K562 (cell line): Measurements from ENCODE around the gene UNC79. TPM values are rescaled to one million over a fixed set of nuclear protein-coding genes. Genes with fewer than 3 reads are reported as not detected.

Source experiments
- ATAC-seq: fragments of 200-7000 bp; cut with Tn5 transposase; 3 replicates; pipeline ENCODE4 v1.9.1; 2020; ENCODE audit warnings: moderate library complexity
- BruUV-seq: library from RNA; stranded (reverse); fragments of 400-500 nt; replicated peaks from 2 replicates; lab custom pipeline; 2021; lab: Mats Ljungman, UMichigan
- CTCF ChIA-PET: fragments of 300-600 bp; formaldehyde crosslinking; extraction: SDS; loops from one replicate; lab custom pipeline; 2021; ENCODE audit warnings: low intra/inter-chr PET ratio; lab: Yijun Ruan, JAX
- POLR2A ChIA-PET: fragments of 300-600, 350-650 bp; sonication (Branson Sonifier 250); formaldehyde crosslinking; extraction: SDS; loops from one replicate; lab custom pipeline; 2021; ENCODE audit warnings: antibody characterized with exemption, inconsistent platforms; lab: Yijun Ruan, JAX
- DNase-seq, 4 experiments: peaks; one replicate each; pipeline versions ENCODE4 v3.0.0 to v3.0.0-alpha.2; 2011 to 2018; ENCODE audit warnings: low spot score in 3 of 4, mixed read lengths in 3 of 4; ENCODE audit errors: extremely low read depth in 1 of 4
- FAIRE-seq: peaks from 2 replicates; lab custom pipeline; 2011; peaks lifted over from hg19 to GRCh38; lab: Jason Lieb, UNC
- H2AFZ ChIP-seq: 2 replicates; pipeline ENCODE4 v1.6.0; 2011; ENCODE audit warnings: low read depth, low read length, control low read depth, inconsistent platforms
- H3K27ac ChIP-seq: fragments of 200-600 bp; 3 replicates; pipeline ENCODE4 v1.8.0; 2011; ENCODE audit warnings: low read depth, mild to moderate bottlenecking, control low read depth, inconsistent platforms, low read length, moderate library complexity, mixed read lengths; ENCODE audit errors: extremely low read depth
- H3K27me3 ChIP-seq, 2 experiments: fragments of 300-600 bp in 1 of 2; 2 replicates in 1 of 2; 3 replicates in 1 of 2; pipeline versions ENCODE4 v1.6.0 to v1.8.0; 2011; ENCODE audit warnings: inconsistent platforms in 2 of 2, low read length in 2 of 2, mild to moderate bottlenecking in 1 of 2, mixed read lengths in 1 of 2, moderate library complexity in 1 of 2; ENCODE audit not compliant: control insufficient read depth in 2 of 2, insufficient read depth in 2 of 2
- H3K36me3 ChIP-seq: fragments of 300-600 bp; 3 replicates; pipeline ENCODE4 v1.8.0; 2011; ENCODE audit warnings: mild to moderate bottlenecking, low read length, inconsistent platforms; ENCODE audit not compliant: control insufficient read depth, insufficient read depth
- H3K4me1 ChIP-seq, 2 experiments: fragments of 200-600 bp in 1 of 2; replicated peaks in 1 of 2; 2 replicates in 1 of 2; 3 replicates in 1 of 2; pipeline versions ENCODE4 v1.5.1 to v1.8.0; 2011; ENCODE audit warnings: inconsistent platforms in 2 of 2, low read length in 2 of 2, mild to moderate bottlenecking in 1 of 2, mixed read lengths in 1 of 2, moderate library complexity in 1 of 2; ENCODE audit not compliant: control insufficient read depth in 2 of 2, insufficient read depth in 2 of 2
- H3K4me2 ChIP-seq: 2 replicates; pipeline ENCODE4 v1.6.1; 2011; ENCODE audit warnings: low read length, control low read depth, inconsistent platforms, mixed read lengths; ENCODE audit not compliant: insufficient read depth
- H3K4me3 ChIP-seq: fragments of 200-600 bp; sonication (generic), shearing (Covaris generic); 2 replicates; pipeline ENCODE4 v1.5.1; 2016; ENCODE audit warnings: control low read depth, inconsistent platforms
- H3K79me2 ChIP-seq: fragments of 200-600 bp; 3 replicates; pipeline ENCODE4 v1.8.0; 2011; ENCODE audit warnings: low read length, inconsistent platforms; ENCODE audit not compliant: control insufficient read depth, insufficient read depth
- H3K9ac ChIP-seq, 2 experiments: 2 replicates each; pipeline versions ENCODE4 v1.6.0 to v1.6.1; 2011; ENCODE audit warnings: low read depth in 2 of 2, low read length in 2 of 2, control low read depth in 1 of 2, inconsistent platforms in 1 of 2, mild to moderate bottlenecking in 1 of 2, mixed read lengths in 1 of 2; ENCODE audit not compliant: insufficient read depth in 1 of 2
- H3K9me1 ChIP-seq: one replicate; pipeline ENCODE4 v1.6.0; 2011; ENCODE audit warnings: inconsistent platforms, mild to moderate bottlenecking, low read length, moderate library complexity; ENCODE audit not compliant: control insufficient read depth, insufficient read depth
- H3K9me3 ChIP-seq: replicated peaks from 2 replicates; pipeline ENCODE4 v1.5.1; 2011; ENCODE audit warnings: low read depth, low read length, inconsistent platforms; ENCODE audit not compliant: control insufficient read depth, insufficient read depth
- H4K20me1 ChIP-seq: replicated peaks from 2 replicates; pipeline ENCODE4 v1.6.1; 2011; ENCODE audit warnings: low read length, inconsistent platforms, mixed read lengths; ENCODE audit not compliant: control insufficient read depth, insufficient read depth
- CHD4 ChIP-seq: fragments of 200-600 bp; sonication (generic); IDR thresholded peaks from 3 replicates; pipeline ENCODE4 v1.6.1; 2012; ENCODE audit warnings: low read depth, mild to moderate bottlenecking, mixed read lengths, low read length, inconsistent platforms; ENCODE audit not compliant: insufficient read depth, insufficient replicate concordance, poor library complexity, severe bottlenecking
- HDAC2 ChIP-seq: fragments of 450-650 bp; IDR thresholded peaks from 2 replicates; pipeline ENCODE4 v1.6.1; 2016; ENCODE audit warnings: mild to moderate bottlenecking
- PHF8 ChIP-seq: fragments of 200-600 bp; sonication (generic); IDR thresholded peaks from 2 replicates; pipeline ENCODE4 v1.6.1; 2012; ENCODE audit warnings: mixed run types, mild to moderate bottlenecking, inconsistent platforms, low read length, moderate library complexity, borderline replicate concordance
- POLR2AphosphoS2 ChIP-seq: IDR thresholded peaks from 2 replicates; pipeline ENCODE4 v1.6.1; 2012; ENCODE audit warnings: low read length, improper control_type of control experiment
- RBBP5 ChIP-seq: fragments of 200-600 bp; sonication (generic); IDR thresholded peaks from 2 replicates; pipeline ENCODE4 v1.6.1; 2012; ENCODE audit warnings: borderline replicate concordance, mild to moderate bottlenecking, low read length, control low read depth, inconsistent platforms; ENCODE audit not compliant: insufficient read depth, poor library complexity, severe bottlenecking
- SRSF9 ChIP-seq: fragments of 200-400 bp; formaldehyde crosslinking; IDR thresholded peaks from 2 replicates; pipeline ENCODE4 v1.6.1; 2017; ENCODE audit warnings: low read depth, low read length, borderline replicate concordance
- TAL1 ChIP-seq: fragments of 450-650 bp; IDR thresholded peaks from 2 replicates; pipeline ENCODE4 v1.6.1; 2016; ENCODE audit warnings: mild to moderate bottlenecking
- TRIM28 ChIP-seq: fragments of 450-650 bp; IDR thresholded peaks from 2 replicates; pipeline ENCODE4 v1.6.1; 2017
- ZC3H8 ChIP-seq: fragments of 450-650 bp; IDR thresholded peaks from 2 replicates; pipeline ENCODE4 v1.6.1; 2017
- WGBS: fragments of 100-300 bp; shearing (Covaris generic); methylation state at CpG from one replicate; pipeline ENCODE4 v1.1.6; 2016; ENCODE audit warnings: low coverage, mixed read lengths; ENCODE audit not compliant: insufficient coverage; ENCODE audit errors: missing lambda C conversion rate; 5-methylcytosine and 5-hydroxymethylcytosine counted together
- in situ Hi-C: fragments of 300-500 bp; cut with MboI; formaldehyde crosslinking; loops from 4 replicates; pipeline ENCODE4 v1.15.0; 2018; ENCODE audit warnings: inconsistent platforms, mixed read lengths
- intact Hi-C: fragments of 100-400 bp; cut with micrococcal nuclease; formaldehyde crosslinking; loops from 2 replicates; pipeline ENCODE4 v1.14.2; 2022
- polyA plus RNA-seq, 8 experiments: library from polyadenylated mRNA; depleted of rRNA in 4 of 8; stranded (reverse) in 5 of 8; unstranded in 3 of 8; fragments of >200 nt; fragmentation: Nextera tagmentation in 2 of 8; fragmentation: Illumina TruSeq in 1 of 8; extraction: Ambion mirVana in 2 of 8; extraction: Trizol in 1 of 8; gene quantifications; 2 replicates each; pipeline versions ENCODE4 v1.2.1 to v1.2.3, GENCODE V29; 2011 to 2014; ENCODE audit warnings: inconsistent platforms in 1 of 8, missing spikeins in 1 of 8
- total RNA-seq, 7 experiments: library from RNA; depleted of rRNA in 6 of 7; stranded (reverse); fragments of >200 nt in 6 of 7; fragmentation: Illumina TruSeq in 2 of 7; extraction: Trizol in 2 of 7; gene quantifications; 2 replicates each; pipeline versions ENCODE4 v1.2.1 to v1.2.3, GENCODE V29; 2011 to 2021; ENCODE audit warnings: low replicate concordance in 1 of 7
- TF ChIP-seq, protein P1 (sequence below), 2 experiments: fragments of 450-650 bp; IDR thresholded peaks; 2 replicates each; pipeline ENCODE4 v1.6.1; 2016; ENCODE audit warnings: mild to moderate bottlenecking in 2 of 2, borderline replicate concordance in 1 of 2, low read depth in 1 of 2, moderate library complexity in 1 of 2
- TF ChIP-seq, protein P2 (sequence below): fragments of 250-450 bp; sonication (Bioruptor Pico); IDR thresholded peaks from 2 replicates; pipeline ENCODE4 v1.6.1; 2021; ENCODE audit warnings: mild to moderate bottlenecking

The UNC79 gene
- total and polyA plus RNA-seq, 9 of the 15 experiments (the other 6 are each of a cell fraction or from before 2014, with no cell fraction given): under 0.01 to 0.04 (median 0.01) TPM; not detected in 6

DNA sequence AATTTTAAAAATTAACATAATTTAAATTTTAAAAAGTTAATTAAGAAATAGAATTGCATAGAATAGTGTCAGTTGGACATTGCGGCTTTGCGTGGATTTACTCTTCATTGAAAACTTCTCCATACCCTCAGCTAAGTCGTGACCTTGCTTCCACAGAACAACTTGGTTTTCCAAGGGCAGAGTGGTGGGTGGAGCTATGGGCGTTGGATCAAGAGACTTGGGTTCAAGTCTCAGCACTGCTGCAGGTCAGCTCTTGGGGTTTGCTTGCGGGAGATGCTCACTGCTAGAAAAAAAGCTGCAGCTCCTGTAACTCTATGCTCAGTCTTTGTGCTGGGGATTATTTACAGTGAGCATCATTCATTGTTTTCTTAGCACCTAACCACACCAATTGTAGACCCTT lies 223.9 kb downstream of the UNC79 start:
- no TSS peak for BruUV-seq
- no peak for FAIRE-seq

More for the DNA sequence above, 223.9 kb downstream of the UNC79 start:
- no peak for DNase-seq
- Histone ChIP-seq H3K9me3 (no peaks in the 10 kb centered on the region), H3K27ac (no peak overlapping the region), H4K20me1 (no peaks in the 10 kb centered on the region), H3K9me1 (no peaks in the 10 kb centered on the region), H2AFZ (no peak overlapping the region), H3K4me3 (no peak overlapping the region), H3K27me3 (no peaks in the 10 kb centered on the region), H3K79me2 (no peaks in the 10 kb centered on the region), H3K4me1 (no peaks in the 10 kb centered on the region), H3K36me3 (no peaks in the 10 kb centered on the region), H3K9ac (no peak overlapping the region), H3K4me2 (no peak overlapping the region)
- in situ Hi-C loops: loop anchor here (10.0 to 25.0 kb wide), 2 partner anchors 230 to 533 kb away; no protein-coding TSS in a partner anchor
- ChIA-PET CTCF (interaction anchor here (0.6 kb wide), 2 partner anchors 28 to 581 kb away, joined by 3 read pairs; no protein-coding TSS in a partner anchor), POLR2A (no interaction called here)
- TF ChIP-seq CHD4 (no peak), SRSF9 (no peak), RBBP5 (no peak), TRIM28 (no peak), HDAC2 (no peak), TAL1 (no peak), PHF8 (no peak), ZC3H8 (no peak), POLR2AphosphoS2 (no peak)
- TF ChIP-seq, protein P1, sequence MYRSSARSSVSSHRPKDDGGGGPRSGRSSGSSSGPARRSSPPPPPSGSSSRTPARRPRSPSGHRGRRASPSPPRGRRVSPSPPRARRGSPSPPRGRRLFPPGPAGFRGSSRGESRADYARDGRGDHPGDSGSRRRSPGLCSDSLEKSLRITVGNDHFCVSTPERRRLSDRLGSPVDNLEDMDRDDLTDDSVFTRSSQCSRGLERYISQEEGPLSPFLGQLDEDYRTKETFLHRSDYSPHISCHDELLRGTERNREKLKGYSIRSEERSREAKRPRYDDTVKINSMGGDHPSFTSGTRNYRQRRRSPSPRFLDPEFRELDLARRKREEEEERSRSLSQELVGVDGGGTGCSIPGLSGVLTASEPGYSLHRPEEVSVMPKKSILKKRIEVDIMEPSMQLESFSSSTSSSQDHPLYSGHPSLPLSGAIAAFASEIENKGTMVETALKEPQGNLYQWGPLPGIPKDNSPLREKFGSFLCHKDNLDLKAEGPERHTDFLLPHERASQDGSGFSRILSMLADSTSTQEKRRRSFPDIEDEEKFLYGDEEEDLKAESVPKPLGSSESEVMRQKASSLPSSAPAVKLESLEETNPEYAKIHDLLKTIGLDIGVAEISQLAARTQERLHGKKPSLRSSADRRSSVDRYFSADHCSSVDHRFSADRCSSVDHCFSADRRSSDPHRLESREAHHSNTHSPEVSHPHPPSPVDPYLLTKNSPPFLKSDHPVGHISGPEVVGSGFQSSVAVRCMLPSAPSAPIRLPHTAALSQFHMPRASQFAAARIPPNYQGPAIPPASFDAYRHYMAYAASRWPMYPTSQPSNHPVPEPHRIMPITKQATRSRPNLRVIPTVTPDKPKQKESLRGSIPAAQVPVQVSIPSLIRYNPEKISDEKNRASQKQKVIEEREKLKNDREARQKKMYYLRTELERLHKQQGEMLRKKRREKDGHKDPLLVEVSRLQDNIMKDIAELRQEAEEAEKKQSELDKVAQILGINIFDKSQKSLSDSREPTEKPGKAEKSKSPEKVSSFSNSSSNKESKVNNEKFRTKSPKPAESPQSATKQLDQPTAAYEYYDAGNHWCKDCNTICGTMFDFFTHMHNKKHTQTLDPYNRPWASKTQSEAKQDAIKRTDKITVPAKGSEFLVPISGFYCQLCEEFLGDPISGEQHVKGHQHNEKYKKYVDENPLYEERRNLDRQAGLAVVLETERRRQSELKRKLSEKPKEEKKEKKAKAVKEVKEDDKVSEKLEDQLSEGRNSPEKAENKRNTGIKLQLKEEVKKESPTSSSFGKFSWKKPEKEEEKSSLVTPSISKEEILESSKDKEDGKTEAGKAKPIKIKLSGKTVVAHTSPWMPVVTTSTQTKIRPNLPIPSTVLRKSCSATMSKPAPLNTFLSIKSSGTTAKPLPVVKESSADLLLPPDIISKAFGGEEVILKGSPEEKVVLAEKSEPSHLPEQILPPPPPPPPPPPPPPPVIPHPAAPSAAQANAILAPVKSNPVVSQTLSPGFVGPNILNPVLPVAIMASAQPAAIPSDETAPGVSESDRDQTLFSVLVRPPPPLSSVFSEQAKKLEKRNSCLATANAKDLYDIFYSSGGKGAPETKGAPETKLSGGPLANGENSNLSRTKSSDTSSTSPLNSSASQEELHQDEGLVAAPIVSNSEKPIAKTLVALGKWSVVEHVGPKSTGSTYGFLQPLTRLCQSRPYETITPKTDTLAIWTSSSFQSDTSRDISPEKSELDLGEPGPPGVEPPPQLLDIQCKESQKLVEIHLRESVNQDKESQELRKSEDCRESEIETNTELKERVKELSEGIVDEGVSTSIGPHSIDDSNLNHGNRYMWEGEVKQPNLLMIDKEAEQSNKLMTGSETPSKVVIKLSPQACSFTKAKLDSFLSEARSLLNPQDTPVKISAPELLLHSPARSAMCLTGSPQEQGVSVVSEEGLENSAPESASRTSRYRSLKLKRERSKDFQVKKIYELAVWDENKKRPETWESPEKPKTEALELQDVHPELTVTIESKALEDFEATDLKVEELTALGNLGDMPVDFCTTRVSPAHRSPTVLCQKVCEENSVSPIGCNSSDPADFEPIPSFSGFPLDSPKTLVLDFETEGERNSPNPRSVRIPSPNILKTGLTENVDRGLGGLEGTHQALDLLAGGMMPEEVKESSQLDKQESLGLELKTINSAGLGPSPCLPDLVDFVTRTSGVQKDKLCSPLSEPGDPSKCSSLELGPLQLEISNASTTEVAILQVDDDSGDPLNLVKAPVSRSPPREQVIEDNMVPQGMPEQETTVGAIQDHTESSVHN (IDR thresholded peaks at IDR 0.05; ENCODE audit: borderline replicate concordance in 1 of 2, low read depth in 1 of 2): no peak
- TF ChIP-seq, protein P2, sequence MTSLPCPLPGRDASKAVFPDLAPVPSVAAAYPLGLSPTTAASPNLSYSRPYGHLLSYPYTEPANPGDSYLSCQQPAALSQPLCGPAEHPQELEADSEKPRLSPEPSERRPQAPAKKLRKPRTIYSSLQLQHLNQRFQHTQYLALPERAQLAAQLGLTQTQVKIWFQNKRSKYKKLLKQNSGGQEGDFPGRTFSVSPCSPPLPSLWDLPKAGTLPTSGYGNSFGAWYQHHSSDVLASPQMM: no peak
- WGBS: 0% methylated on average over 5 of the region's 5 CpGs
- no peak for ATAC-seq
- intact Hi-C loops: loop anchor here (2.0 kb wide), 1 partner anchor 238 kb away; no protein-coding TSS in a partner anchor
